HCT116 (cell line): Measurements from ENCODE around the gene STK32B.

ENCODE experiments used
- ELF1 ChIP-seq: IDR thresholded peaks from 2 replicates; pipeline ENCODE4 v1.6.1; 2012; ENCODE audit warnings: low read depth, borderline replicate concordance
- POLR2A ChIP-seq: IDR thresholded peaks from 2 replicates; pipeline ENCODE4 v1.7.0; 2011; ENCODE audit warnings: borderline replicate concordance; ENCODE audit not compliant: insufficient read depth, insufficient read length; ENCODE audit errors: extremely low read depth
- POLR2AphosphoS5 ChIP-seq: IDR thresholded peaks from 2 replicates; pipeline ENCODE4 v1.6.1; 2011; ENCODE audit warnings: mild to moderate bottlenecking, low read depth, low read length, moderate library complexity
- YY1 ChIP-seq: IDR thresholded peaks from 2 replicates; pipeline ENCODE4 v1.6.1; 2011; ENCODE audit warnings: low read length, low read depth, moderate library complexity, mild to moderate bottlenecking; ENCODE audit not compliant: insufficient replicate concordance; ENCODE audit errors: extremely low read depth
- TF ChIP-seq, protein P1 (sequence below), 3 experiments: fragments of 200-600 bp in 1 of 3; sonication (generic) in 1 of 3; IDR thresholded peaks in 2 of 3; conservative IDR thresholded peaks in 1 of 3; 2 replicates each; pipeline ENCODE4 v1.5.1; 2012 to 2017; ENCODE audit warnings: low read depth in 2 of 3, low read length in 2 of 3, antibody characterized with exemption in 1 of 3, borderline replicate concordance in 1 of 3, control low read depth in 1 of 3, mild to moderate bottlenecking in 1 of 3, mixed read lengths in 1 of 3, mixed run types in 1 of 3, moderate library complexity in 1 of 3; ENCODE audit not compliant: insufficient read depth in 1 of 3
- TF ChIP-seq, protein P2 (sequence below): IDR thresholded peaks from 2 replicates; pipeline ENCODE4 v1.6.1; 2011; ENCODE audit warnings: mild to moderate bottlenecking, low read length, moderate library complexity; ENCODE audit not compliant: insufficient replicate concordance; ENCODE audit errors: extremely low read depth
- TF ChIP-seq, protein P3 (sequence below): IDR thresholded peaks from 2 replicates; pipeline ENCODE4 v1.6.1; 2012; ENCODE audit warnings: low read depth

DNA sequence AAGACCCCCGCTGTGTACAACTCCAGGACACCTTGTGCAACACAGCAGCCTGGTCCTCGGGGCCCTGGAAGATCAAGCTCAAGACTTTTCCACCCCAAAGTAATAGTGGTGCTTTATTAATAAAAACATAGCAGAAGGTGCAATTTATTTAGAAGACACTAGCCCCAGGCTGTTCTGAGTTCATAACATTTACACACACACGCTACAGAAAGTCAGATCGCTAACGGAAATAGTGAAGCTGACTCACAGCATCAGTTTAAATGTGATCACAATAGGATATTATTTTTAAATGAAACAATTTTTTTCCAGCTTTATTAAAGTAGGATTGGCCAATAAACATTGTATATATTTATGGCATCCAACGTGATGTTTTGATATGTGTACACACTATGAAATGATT lies 141.0 kb downstream of the STK32B start:
- TF ChIP-seq, protein P1, sequence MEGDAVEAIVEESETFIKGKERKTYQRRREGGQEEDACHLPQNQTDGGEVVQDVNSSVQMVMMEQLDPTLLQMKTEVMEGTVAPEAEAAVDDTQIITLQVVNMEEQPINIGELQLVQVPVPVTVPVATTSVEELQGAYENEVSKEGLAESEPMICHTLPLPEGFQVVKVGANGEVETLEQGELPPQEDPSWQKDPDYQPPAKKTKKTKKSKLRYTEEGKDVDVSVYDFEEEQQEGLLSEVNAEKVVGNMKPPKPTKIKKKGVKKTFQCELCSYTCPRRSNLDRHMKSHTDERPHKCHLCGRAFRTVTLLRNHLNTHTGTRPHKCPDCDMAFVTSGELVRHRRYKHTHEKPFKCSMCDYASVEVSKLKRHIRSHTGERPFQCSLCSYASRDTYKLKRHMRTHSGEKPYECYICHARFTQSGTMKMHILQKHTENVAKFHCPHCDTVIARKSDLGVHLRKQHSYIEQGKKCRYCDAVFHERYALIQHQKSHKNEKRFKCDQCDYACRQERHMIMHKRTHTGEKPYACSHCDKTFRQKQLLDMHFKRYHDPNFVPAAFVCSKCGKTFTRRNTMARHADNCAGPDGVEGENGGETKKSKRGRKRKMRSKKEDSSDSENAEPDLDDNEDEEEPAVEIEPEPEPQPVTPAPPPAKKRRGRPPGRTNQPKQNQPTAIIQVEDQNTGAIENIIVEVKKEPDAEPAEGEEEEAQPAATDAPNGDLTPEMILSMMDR (IDR thresholded peaks at IDR 0.05 in 2 of 3, conservative IDR thresholded peaks at IDR 0.05 in 1 of 3; ENCODE audit: borderline replicate concordance in 1 of 3, insufficient read depth in 1 of 3, low read depth in 2 of 3, low read length in 2 of 3), result no peak
- TF ChIP-seq POLR2AphosphoS5 (no peak), ELF1 (no peak), YY1 (no peak), POLR2A (no peak)
- TF ChIP-seq, protein P2, sequence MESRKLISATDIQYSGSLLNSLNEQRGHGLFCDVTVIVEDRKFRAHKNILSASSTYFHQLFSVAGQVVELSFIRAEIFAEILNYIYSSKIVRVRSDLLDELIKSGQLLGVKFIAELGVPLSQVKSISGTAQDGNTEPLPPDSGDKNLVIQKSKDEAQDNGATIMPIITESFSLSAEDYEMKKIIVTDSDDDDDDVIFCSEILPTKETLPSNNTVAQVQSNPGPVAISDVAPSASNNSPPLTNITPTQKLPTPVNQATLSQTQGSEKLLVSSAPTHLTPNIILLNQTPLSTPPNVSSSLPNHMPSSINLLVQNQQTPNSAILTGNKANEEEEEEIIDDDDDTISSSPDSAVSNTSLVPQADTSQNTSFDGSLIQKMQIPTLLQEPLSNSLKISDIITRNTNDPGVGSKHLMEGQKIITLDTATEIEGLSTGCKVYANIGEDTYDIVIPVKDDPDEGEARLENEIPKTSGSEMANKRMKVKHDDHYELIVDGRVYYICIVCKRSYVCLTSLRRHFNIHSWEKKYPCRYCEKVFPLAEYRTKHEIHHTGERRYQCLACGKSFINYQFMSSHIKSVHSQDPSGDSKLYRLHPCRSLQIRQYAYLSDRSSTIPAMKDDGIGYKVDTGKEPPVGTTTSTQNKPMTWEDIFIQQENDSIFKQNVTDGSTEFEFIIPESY, result no peak
- TF ChIP-seq, protein P3, sequence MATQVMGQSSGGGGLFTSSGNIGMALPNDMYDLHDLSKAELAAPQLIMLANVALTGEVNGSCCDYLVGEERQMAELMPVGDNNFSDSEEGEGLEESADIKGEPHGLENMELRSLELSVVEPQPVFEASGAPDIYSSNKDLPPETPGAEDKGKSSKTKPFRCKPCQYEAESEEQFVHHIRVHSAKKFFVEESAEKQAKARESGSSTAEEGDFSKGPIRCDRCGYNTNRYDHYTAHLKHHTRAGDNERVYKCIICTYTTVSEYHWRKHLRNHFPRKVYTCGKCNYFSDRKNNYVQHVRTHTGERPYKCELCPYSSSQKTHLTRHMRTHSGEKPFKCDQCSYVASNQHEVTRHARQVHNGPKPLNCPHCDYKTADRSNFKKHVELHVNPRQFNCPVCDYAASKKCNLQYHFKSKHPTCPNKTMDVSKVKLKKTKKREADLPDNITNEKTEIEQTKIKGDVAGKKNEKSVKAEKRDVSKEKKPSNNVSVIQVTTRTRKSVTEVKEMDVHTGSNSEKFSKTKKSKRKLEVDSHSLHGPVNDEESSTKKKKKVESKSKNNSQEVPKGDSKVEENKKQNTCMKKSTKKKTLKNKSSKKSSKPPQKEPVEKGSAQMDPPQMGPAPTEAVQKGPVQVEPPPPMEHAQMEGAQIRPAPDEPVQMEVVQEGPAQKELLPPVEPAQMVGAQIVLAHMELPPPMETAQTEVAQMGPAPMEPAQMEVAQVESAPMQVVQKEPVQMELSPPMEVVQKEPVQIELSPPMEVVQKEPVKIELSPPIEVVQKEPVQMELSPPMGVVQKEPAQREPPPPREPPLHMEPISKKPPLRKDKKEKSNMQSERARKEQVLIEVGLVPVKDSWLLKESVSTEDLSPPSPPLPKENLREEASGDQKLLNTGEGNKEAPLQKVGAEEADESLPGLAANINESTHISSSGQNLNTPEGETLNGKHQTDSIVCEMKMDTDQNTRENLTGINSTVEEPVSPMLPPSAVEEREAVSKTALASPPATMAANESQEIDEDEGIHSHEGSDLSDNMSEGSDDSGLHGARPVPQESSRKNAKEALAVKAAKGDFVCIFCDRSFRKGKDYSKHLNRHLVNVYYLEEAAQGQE, result no peak
